DOHH2 (cell line): ENCODE results near the gene MFGE8.

Experiments used
- H3F3A ChIP-seq: fragments of 200-600 bp; sonication (generic), shearing (Covaris generic); 2 replicates; pipeline ENCODE4 v1.6.0; 2016; ENCODE audit warnings: antibody characterized with exemption, mild to moderate bottlenecking; ENCODE audit not compliant: control insufficient read depth, insufficient read depth
- H3K27ac ChIP-seq: fragments of 200-600 bp; sonication (generic); 2 replicates; pipeline ENCODE4 v1.5.1; 2014; ENCODE audit warnings: low read depth, mild to moderate bottlenecking, low read length, moderate library complexity
- H3K27me3 ChIP-seq: fragments of 200-600 bp; sonication (generic); 2 replicates; pipeline ENCODE4 v1.6.1; 2014; ENCODE audit warnings: mild to moderate bottlenecking, low read length, mixed read lengths; ENCODE audit not compliant: control insufficient read depth
- H3K36me3 ChIP-seq: fragments of 200-600 bp; sonication (generic); 2 replicates; pipeline ENCODE4 v1.6.1; 2014; ENCODE audit warnings: mild to moderate bottlenecking, low read length, moderate library complexity, mixed read lengths; ENCODE audit not compliant: control insufficient read depth
- H3K4me1 ChIP-seq: fragments of 200-600 bp; sonication (generic); 2 replicates; pipeline ENCODE4 v1.6.1; 2014; ENCODE audit warnings: mild to moderate bottlenecking, low read length, mixed read lengths; ENCODE audit not compliant: control insufficient read depth
- H3K4me2 ChIP-seq: fragments of 200-600 bp; sonication (generic); 2 replicates; pipeline ENCODE4 v1.6.0; 2014; ENCODE audit warnings: mild to moderate bottlenecking, low read length, moderate library complexity
- H3K4me3 ChIP-seq: fragments of 200-600 bp; sonication (generic); 2 replicates; pipeline ENCODE4 v1.5.1; 2014; ENCODE audit warnings: mild to moderate bottlenecking, low read length, mixed read lengths
- H3K79me2 ChIP-seq: fragments of 200-600 bp; sonication (generic); 2 replicates; pipeline ENCODE4 v1.6.1; 2014; ENCODE audit warnings: mild to moderate bottlenecking, low read length, mixed read lengths; ENCODE audit not compliant: control insufficient read depth
- H3K9me2 ChIP-seq: fragments of 200-600 bp; sonication (generic); replicated peaks from 2 replicates; pipeline ENCODE4 v1.6.1; 2014; ENCODE audit warnings: mild to moderate bottlenecking, low read length, mixed read lengths; ENCODE audit not compliant: control insufficient read depth
- H3K9me3 ChIP-seq: fragments of 200-600 bp; sonication (generic); 2 replicates; pipeline ENCODE4 v1.6.1; 2014; ENCODE audit warnings: antibody characterized with exemption, low read length, mixed read lengths; ENCODE audit not compliant: control insufficient read depth, insufficient read depth
- H4K20me1 ChIP-seq: fragments of 200-600 bp; sonication (generic); 2 replicates; pipeline ENCODE4 v1.6.0; 2014; ENCODE audit warnings: low read depth, mild to moderate bottlenecking, antibody characterized with exemption, low read length, moderate library complexity; ENCODE audit not compliant: control insufficient read depth, insufficient read depth
- EZH2phosphoT487 ChIP-seq: fragments of 200-600 bp; sonication (generic); IDR thresholded peaks from 2 replicates; pipeline ENCODE4 v1.6.1; 2017; ENCODE audit warnings: borderline replicate concordance, mild to moderate bottlenecking, antibody characterized with exemption, low read length, moderate library complexity, mixed read lengths
- TF ChIP-seq, protein P1 (sequence below): fragments of 200-600 bp; sonication (generic); IDR thresholded peaks from one replicate; pipeline ENCODE4 v1.5.1; 2014; ENCODE audit warnings: antibody characterized with exemption, mild to moderate bottlenecking, low read depth, low read length; ENCODE audit not compliant: poor library complexity, severe bottlenecking

MFGE8 gene

DNA sequence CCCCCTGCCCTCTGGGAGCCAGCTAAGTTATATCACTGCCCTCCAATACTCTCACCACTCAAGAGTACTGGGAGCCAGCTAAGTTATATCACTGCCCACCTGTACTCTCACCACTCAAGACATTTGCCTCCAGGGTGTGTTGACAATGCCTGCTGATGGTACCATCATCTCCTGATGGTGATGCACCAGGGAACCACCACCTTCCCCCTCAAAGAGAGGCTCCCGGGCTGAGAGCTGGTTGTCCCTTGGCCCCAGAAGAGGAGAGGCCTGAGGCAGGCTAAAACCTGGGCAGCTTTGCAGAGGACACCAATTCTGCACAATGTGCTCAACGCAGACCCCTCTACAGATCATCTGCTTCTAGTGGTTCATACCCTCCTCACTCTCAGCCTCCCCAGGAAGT is 10.3 kb downstream of the MFGE8 start:
- Histone ChIP-seq H3K79me2 (no peaks in the 10 kb centered on the region), H3K4me2 (no peak overlapping the region), H3K36me3 (no peaks in the 10 kb centered on the region), H3F3A (no peaks in the 10 kb centered on the region), H4K20me1 (no peaks in the 10 kb centered on the region), H3K9me3 (no peaks in the 10 kb centered on the region), H3K27me3 (no peaks in the 10 kb centered on the region), H3K4me3 (no peak overlapping the region), H3K4me1 (no peaks in the 10 kb centered on the region), H3K27ac (no peak overlapping the region), H3K9me2 (no peaks in the 10 kb centered on the region)
- TF ChIP-seq, protein P1, sequence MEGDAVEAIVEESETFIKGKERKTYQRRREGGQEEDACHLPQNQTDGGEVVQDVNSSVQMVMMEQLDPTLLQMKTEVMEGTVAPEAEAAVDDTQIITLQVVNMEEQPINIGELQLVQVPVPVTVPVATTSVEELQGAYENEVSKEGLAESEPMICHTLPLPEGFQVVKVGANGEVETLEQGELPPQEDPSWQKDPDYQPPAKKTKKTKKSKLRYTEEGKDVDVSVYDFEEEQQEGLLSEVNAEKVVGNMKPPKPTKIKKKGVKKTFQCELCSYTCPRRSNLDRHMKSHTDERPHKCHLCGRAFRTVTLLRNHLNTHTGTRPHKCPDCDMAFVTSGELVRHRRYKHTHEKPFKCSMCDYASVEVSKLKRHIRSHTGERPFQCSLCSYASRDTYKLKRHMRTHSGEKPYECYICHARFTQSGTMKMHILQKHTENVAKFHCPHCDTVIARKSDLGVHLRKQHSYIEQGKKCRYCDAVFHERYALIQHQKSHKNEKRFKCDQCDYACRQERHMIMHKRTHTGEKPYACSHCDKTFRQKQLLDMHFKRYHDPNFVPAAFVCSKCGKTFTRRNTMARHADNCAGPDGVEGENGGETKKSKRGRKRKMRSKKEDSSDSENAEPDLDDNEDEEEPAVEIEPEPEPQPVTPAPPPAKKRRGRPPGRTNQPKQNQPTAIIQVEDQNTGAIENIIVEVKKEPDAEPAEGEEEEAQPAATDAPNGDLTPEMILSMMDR: no peak
- no peak for TF ChIP-seq EZH2phosphoT487

DNA sequence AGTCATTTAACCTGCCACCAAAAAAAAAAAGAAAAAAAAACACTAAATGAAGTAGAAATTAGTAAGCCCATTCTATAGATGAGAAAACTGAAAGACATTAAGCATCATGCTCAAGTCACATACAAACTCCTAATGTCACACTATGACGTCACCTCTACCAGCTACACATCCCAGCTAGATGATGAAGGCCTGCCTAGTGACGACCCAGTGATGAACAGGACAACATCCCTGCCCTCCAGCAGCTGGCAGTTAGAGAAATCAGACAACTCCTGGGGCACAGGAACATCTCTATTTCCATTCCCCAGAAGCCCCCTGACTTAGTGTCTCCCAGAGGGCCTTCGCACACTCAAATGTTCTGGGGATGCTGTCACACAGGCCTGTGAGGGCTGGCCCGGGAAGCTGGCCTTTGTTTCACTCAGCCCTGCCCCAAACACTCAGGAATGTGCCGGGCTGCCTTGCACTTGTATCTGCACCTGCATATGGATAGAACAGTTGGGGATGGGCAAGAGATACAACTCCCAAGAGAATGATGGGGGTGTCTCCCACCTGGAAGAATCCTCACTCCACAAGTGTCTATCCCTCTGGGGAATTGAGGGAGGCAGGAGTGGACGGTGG is 10.9 kb downstream of the MFGE8 start:
- Histone ChIP-seq H3K4me3 (no peak overlapping the region), H3K9me3 (no peaks in the 10 kb centered on the region), H3K27me3 (no peaks in the 10 kb centered on the region), H3K9me2 (no peaks in the 10 kb centered on the region), H4K20me1 (no peaks in the 10 kb centered on the region), H3K79me2 (no peaks in the 10 kb centered on the region), H3F3A (no peaks in the 10 kb centered on the region), H3K27ac (no peak overlapping the region), H3K4me1 (no peaks in the 10 kb centered on the region; the same call in 1 of the 2 replicates), H3K4me2 (no peak overlapping the region), H3K36me3 (no peaks in the 10 kb centered on the region)
- TF ChIP-seq, protein P1: no peak
- TF ChIP-seq EZH2phosphoT487: no peak

DNA sequence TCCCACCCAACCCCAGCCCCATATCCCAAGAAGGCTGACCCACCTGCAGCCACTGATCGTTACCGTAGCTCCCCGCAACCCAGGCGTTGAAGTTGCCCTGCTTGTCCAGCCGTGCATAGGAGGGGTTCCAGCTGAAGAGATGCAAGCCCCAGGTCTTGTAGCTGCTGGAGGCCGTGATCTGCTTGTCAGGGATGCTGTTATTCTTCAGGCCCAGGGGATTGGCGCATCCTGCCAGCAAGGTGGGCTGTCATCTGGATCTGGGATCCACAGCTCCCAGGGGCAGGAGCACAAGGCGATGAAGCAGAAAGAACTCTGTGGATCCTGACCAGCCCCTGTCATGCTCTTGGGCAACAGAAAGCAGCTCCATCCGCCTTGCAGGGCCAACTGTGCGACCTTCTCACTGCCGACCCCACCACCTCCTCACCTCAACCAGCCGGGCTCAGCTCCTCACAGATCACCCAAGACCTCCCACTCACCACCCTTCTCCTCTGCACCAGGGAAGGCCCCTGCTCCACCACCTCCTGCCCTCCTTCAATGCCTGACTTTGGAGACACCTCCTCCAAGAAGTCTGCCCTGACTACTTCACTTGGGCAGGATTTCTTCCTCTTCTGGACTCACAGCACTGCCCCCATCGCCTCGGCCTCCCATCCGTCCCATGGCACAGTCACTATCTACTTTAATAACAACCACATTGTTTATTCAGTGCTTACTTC is 11.5 kb downstream of the MFGE8 start:
- H3K4me2 ChIP-seq: no peak overlapping the region
- H4K20me1 ChIP-seq: no peaks in the 10 kb centered on the region
- peaks cover 5% of the 10 kb centered on the region for H3K27me3 ChIP-seq
- no peaks in the 10 kb centered on the region; the same call in 1 of the 2 replicates for H3K4me1 ChIP-seq
- H3K36me3 ChIP-seq: no peaks in the 10 kb centered on the region
- H3K79me2 ChIP-seq: no peaks in the 10 kb centered on the region
- H3F3A ChIP-seq: no peaks in the 10 kb centered on the region
- no peak overlapping the region for H3K4me3 ChIP-seq
- no peak overlapping the region for H3K27ac ChIP-seq
- no peaks in the 10 kb centered on the region for H3K9me2 ChIP-seq
- TF ChIP-seq EZH2phosphoT487: no peak
- TF ChIP-seq, protein P1: no peak
- H3K9me3 ChIP-seq: no peaks in the 10 kb centered on the region
